Spleen (tissue), 11 donors: ENCODE measurements around the gene NSUN3. TPM values are rescaled to one million over a fixed set of nuclear protein-coding genes. Genes with fewer than 3 reads are reported as not detected.

ENCODE experiments used
- DNase-seq: peaks from one replicate; pipeline ENCODE4 v3.0.0-alpha.2; 2020
- H3K27ac ChIP-seq, 8 donors: fragments of 200-600 bp; sonication (generic) in 7 of 8; 1 replicate in 4 of 8; 2 replicates in 4 of 8; pipeline versions ENCODE4 v1.5.0 to v1.8.0; 2016 to 2021; ENCODE audit warnings: inconsistent platforms in 4 of 8, mild to moderate bottlenecking in 4 of 8, moderate library complexity in 1 of 8
- H3K27me3 ChIP-seq, 7 donors: fragments of 200-600 bp; sonication (generic) in 6 of 7; replicated peaks in 1 of 7; 1 replicate in 4 of 7; 2 replicates in 3 of 7; pipeline versions ENCODE4 v1.5.0 to v1.8.0; 2016 to 2021; ENCODE audit warnings: inconsistent platforms in 3 of 7, mild to moderate bottlenecking in 1 of 7
- H3K36me3 ChIP-seq, 6 donors: fragments of 200-600 bp; sonication (generic) in 5 of 6; 1 replicate in 4 of 6; 2 replicates in 2 of 6; pipeline versions ENCODE4 v1.5.0 to v1.8.0; 2016 to 2021; ENCODE audit warnings: inconsistent platforms in 2 of 6
- H3K4me1 ChIP-seq, 6 donors: fragments of 200-600 bp; sonication (generic) in 5 of 6; 1 replicate in 3 of 6; 2 replicates in 3 of 6; pipeline versions ENCODE4 v1.5.0 to v1.8.0; 2016 to 2021; ENCODE audit warnings: inconsistent platforms in 3 of 6
- H3K4me3 ChIP-seq, 8 donors: fragments of 200-600 bp; sonication (generic) in 7 of 8; 1 replicate in 4 of 8; 2 replicates in 4 of 8; pipeline versions ENCODE4 v1.5.0 to v1.8.0; 2016 to 2021; ENCODE audit warnings: inconsistent platforms in 4 of 8, mild to moderate bottlenecking in 4 of 8, moderate library complexity in 2 of 8
- H3K9me3 ChIP-seq, 8 donors: fragments of 200-600 bp; sonication (generic) in 7 of 8; 1 replicate in 4 of 8; 2 replicates in 4 of 8; pipeline versions ENCODE4 v1.5.0 to v1.8.0; 2016 to 2021; ENCODE audit warnings: inconsistent platforms in 4 of 8
- CTCF ChIP-seq, 11 experiments: fragments of 200-600 bp in 7 of 11; fragments of 450-650 bp in 4 of 11; sonication (generic) in 4 of 11; IDR thresholded peaks in 8 of 11; conservative IDR thresholded peaks in 3 of 11; 1 replicate in 7 of 11; 2 replicates in 4 of 11; pipeline versions ENCODE4 v1.4.0 to v1.8.0; 2016 to 2021; ENCODE audit warnings: antibody characterized with exemption in 11 of 11, inconsistent platforms in 4 of 11, mild to moderate bottlenecking in 1 of 11
- POLR2A ChIP-seq, 3 donors: fragments of 450-650 bp; IDR thresholded peaks; one replicate each; pipeline ENCODE4 v1.5.1; 2017; ENCODE audit warnings: antibody characterized with exemption in 3 of 3, mild to moderate bottlenecking in 1 of 3
- POLR2AphosphoS5 ChIP-seq, 3 donors: sonication (generic); formaldehyde crosslinking; IDR thresholded peaks; one replicate each; pipeline ENCODE4 v1.5.1; 2017; ENCODE audit warnings: antibody characterized with exemption in 3 of 3
- WGBS, 5 donors: extraction: QIAGEN DNeasy Blood & Tissue Kit in 3 of 5; methylation state at CpG; one replicate each; pipeline versions ENCODE4 v1.1.5 to v1.1.7; 2013 to 2018; 5-methylcytosine and 5-hydroxymethylcytosine counted together
- intact Hi-C: fragments of 100-400 bp; cut with DNase I; formaldehyde crosslinking; loops from one replicate; pipeline ENCODE4 v1.15.0; 2023; ENCODE audit warnings: low total_unique reads
- polyA plus RNA-seq, 3 donors: library from polyadenylated mRNA; stranded (reverse); fragments of 200-250 nt; gene quantifications; one replicate each; pipeline ENCODE4 v1.2.1, GENCODE V29; 2013
- total RNA-seq, 7 donors: library from RNA; depleted of rRNA in 3 of 7; stranded (reverse); fragments of >200 nt in 3 of 7; fragmentation: NEBNext Ultra II Directional in 4 of 7; extraction: Animal tissue kit (Norgen Biotek cat#: 25700) in 4 of 7; gene quantifications; one replicate each; pipeline versions ENCODE4 v1.1.0 to v1.2.1, GENCODE V29; 2016 to 2021
- donor health status: healthy with polysubstance abuse.
- donor health status: DM: no; HTN: no; CAD: no; lungs with moderate emphysema.
- donor health status: DM: no; HTN: no; CAD: no.
- donor health status: Bipolar disorder and iron deficiency.
- donor health status: healthy.
- donor health status: DM: no; HTN: no; CAD: no.
- donor health status: DM: yes; HTN: yes; CAD: no.

Gene NSUN3
- total and polyA plus RNA-seq, 10 donors = 3.0 to 28.5 (median 21.0) TPM

- intact Hi-C loops = no loop called here
- Histone ChIP-seq H3K36me3 (peaks cover 0 to 99% (median 31%) of the 10 kb centered on the region in 6 donors), H3K27ac (peak overlapping the region in 1 of 8 donors; percentile 12), H3K9me3 (no peaks in the 10 kb centered on the region), H3K4me1 (no peaks in the 10 kb centered on the region), H3K4me3 (no peak overlapping the region), H3K27me3 (no peaks in the 10 kb centered on the region)
- WGBS, 5 donors = 75 to 96% (median 83%) methylated on average over 1 of the region's 1 CpG
- no peak for DNase-seq
- no peak for TF ChIP-seq CTCF (IDR thresholded peaks at IDR 0.05 in 8 of 11, conservative IDR thresholded peaks at IDR 0.05 in 3 of 11)
- no peak for TF ChIP-seq POLR2AphosphoS5 (IDR thresholded peaks at IDR 0.05)
- TF ChIP-seq POLR2A (IDR thresholded peaks at IDR 0.05) = no peak
These were observed 29.2 kb downstream of the NSUN3 start for GRCh38 chr3:94092086-94092485.

- 89 to 97% (median 92%) methylated on average over 1 of the region's 1 CpG for WGBS, 5 donors
These were observed 30.3 kb downstream of the NSUN3 start for GRCh38 chr3:94093151-94093550.

GRCh38 chr3:94095111-94095510, 32.2 kb downstream of the NSUN3 start:
- Histone ChIP-seq H3K4me3 (no peak overlapping the region), H3K27ac (no peak overlapping the region), H3K9me3 (no peaks in the 10 kb centered on the region), H3K27me3 (no peaks in the 10 kb centered on the region), H3K36me3 (peaks cover 0 to 100% (median 49%) of the 10 kb centered on the region in 6 donors), H3K4me1 (peaks cover 0 to 17% (median 2%) of the 10 kb centered on the region in 6 donors)
- TF ChIP-seq POLR2AphosphoS5 (IDR thresholded peaks at IDR 0.05) (no peak), POLR2A (IDR thresholded peaks at IDR 0.05) (no peak), CTCF (IDR thresholded peaks at IDR 0.05 in 8 of 11, conservative IDR thresholded peaks at IDR 0.05 in 3 of 11) (no peak)
- DNase-seq = no peak
- intact Hi-C loops = no loop called here
- WGBS, 5 donors = 95 to 100% (median 98%) methylated on average over 2 of the region's 2 CpGs

More at GRCh38 chr3:94093151-94093550, 30.3 kb downstream of the NSUN3 start:
- Histone ChIP-seq H3K27me3 (no peaks in the 10 kb centered on the region), H3K27ac (no peak overlapping the region), H3K4me1 (peaks cover 0 to 3% (median 0%) of the 10 kb centered on the region in 6 donors), H3K9me3 (no peaks in the 10 kb centered on the region), H3K4me3 (no peak overlapping the region), H3K36me3 (peaks cover 0 to 99% (median 39%) of the 10 kb centered on the region in 6 donors)
- intact Hi-C loops = no loop called here
- DNase-seq = no peak
- TF ChIP-seq POLR2AphosphoS5 (IDR thresholded peaks at IDR 0.05) (no peak), POLR2A (IDR thresholded peaks at IDR 0.05) (no peak), CTCF (IDR thresholded peaks at IDR 0.05 in 8 of 11, conservative IDR thresholded peaks at IDR 0.05 in 3 of 11) (no peak)

DNA sequence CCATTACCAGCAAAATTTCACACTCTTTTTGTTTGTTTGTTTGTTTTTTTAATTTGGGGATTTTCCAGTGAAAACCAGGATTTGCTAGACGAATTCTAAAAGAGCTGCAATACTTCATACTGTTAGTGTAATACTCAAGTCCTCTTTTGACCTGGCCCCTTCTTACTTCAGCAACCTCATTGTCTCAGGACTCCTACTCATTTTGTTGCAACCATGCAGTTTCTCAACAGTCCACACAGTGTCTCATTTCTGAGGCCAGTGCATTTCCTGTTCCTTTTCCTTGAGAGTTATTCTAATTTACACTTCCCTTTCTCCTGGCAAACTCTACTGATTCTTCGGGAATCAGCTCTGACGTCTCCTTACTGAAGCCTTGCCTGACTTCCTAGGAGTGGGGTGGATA, 35.6 kb downstream of the NSUN3 start:
- no peak for DNase-seq
- TF ChIP-seq POLR2A (IDR thresholded peaks at IDR 0.05) (no peak), CTCF (IDR thresholded peaks at IDR 0.05 in 8 of 11, conservative IDR thresholded peaks at IDR 0.05 in 3 of 11) (no peak), POLR2AphosphoS5 (IDR thresholded peaks at IDR 0.05) (no peak)
- Histone ChIP-seq H3K27ac (peak overlapping the region in 4 of 8 donors; percentile 16 to 51 (median 40)), H3K36me3 (peaks cover 0 to 100% (median 47%) of the 10 kb centered on the region in 6 donors), H3K4me3 (no peak overlapping the region), H3K9me3 (no peaks in the 10 kb centered on the region), H3K27me3 (no peaks in the 10 kb centered on the region), H3K4me1 (peaks cover 0 to 17% (median 2%) of the 10 kb centered on the region in 6 donors)
- 40 to 64% (median 49%) methylated on average over 3 of the region's 3 CpGs for WGBS, 5 donors
- intact Hi-C loops = no loop called here
